Astrocyte (in vitro differentiated cells and primary cell): Measurements from ENCODE around the gene ATF6. TPM values are rescaled to one million over a fixed set of nuclear protein-coding genes. Genes with fewer than 3 reads are reported as not detected.

Source experiments
- DNase-seq: peaks from one replicate; pipeline ENCODE4 v3.0.0-alpha.2; 2010; ENCODE audit warnings: low read depth
- FAIRE-seq: peaks from 2 replicates; lab custom pipeline; 2011; peaks lifted over from hg19 to GRCh38; lab: Jason Lieb, UNC
- H2AFZ ChIP-seq: 2 replicates; pipeline ENCODE4 v1.6.0; 2012; ENCODE audit warnings: low read depth, low read length, inconsistent platforms
- H3K27ac ChIP-seq: 2 replicates; pipeline ENCODE4 v1.5.1; 2011; ENCODE audit warnings: low read depth, low read length, inconsistent platforms
- H3K27me3 ChIP-seq: 2 replicates; pipeline ENCODE4 v1.6.0; 2011; ENCODE audit warnings: low read length, inconsistent platforms; ENCODE audit not compliant: insufficient read depth
- H3K36me3 ChIP-seq: 2 replicates; pipeline ENCODE4 v1.5.1; 2011; ENCODE audit warnings: low read length, inconsistent platforms; ENCODE audit not compliant: insufficient read depth
- H3K4me1 ChIP-seq: 2 replicates; pipeline ENCODE4 v1.5.1; 2011; ENCODE audit warnings: low read length, inconsistent platforms; ENCODE audit not compliant: insufficient read depth
- H3K4me2 ChIP-seq: 2 replicates; pipeline ENCODE4 v1.6.0; 2012; ENCODE audit warnings: low read length, inconsistent platforms
- H3K4me3 ChIP-seq: 2 replicates; pipeline ENCODE4 v1.5.1; 2011; ENCODE audit warnings: low read depth, mild to moderate bottlenecking, low read length, inconsistent platforms; ENCODE audit not compliant: insufficient read depth
- H3K79me2 ChIP-seq: 2 replicates; pipeline ENCODE4 v1.6.0; 2012; ENCODE audit warnings: mild to moderate bottlenecking, low read length, inconsistent platforms; ENCODE audit not compliant: insufficient read depth
- H3K9ac ChIP-seq: 2 replicates; pipeline ENCODE4 v1.6.0; 2012; ENCODE audit warnings: mild to moderate bottlenecking, low read length, inconsistent platforms
- H3K9me3 ChIP-seq: 2 replicates; pipeline ENCODE4 v1.5.1; 2012; ENCODE audit warnings: low read depth, mild to moderate bottlenecking, low read length, inconsistent platforms; ENCODE audit not compliant: insufficient read depth
- H4K20me1 ChIP-seq: 2 replicates; pipeline ENCODE4 v1.6.0; 2012; ENCODE audit warnings: low read length, inconsistent platforms; ENCODE audit not compliant: insufficient read depth
- H3K27ac Mint-ChIP-seq: one replicate; pipeline ENCODE4 v1.8.0; 2021; ENCODE audit warnings: mild to moderate bottlenecking, mixed read lengths; ENCODE audit not compliant: unreplicated experiment
- H3K27me3 Mint-ChIP-seq: one replicate; pipeline ENCODE4 v1.8.0; 2021; ENCODE audit warnings: low read depth, mixed read lengths; ENCODE audit not compliant: unreplicated experiment
- H3K36me3 Mint-ChIP-seq: one replicate; pipeline ENCODE4 v1.8.0; 2021; ENCODE audit warnings: low read depth, mixed read lengths; ENCODE audit not compliant: unreplicated experiment
- H3K4me1 Mint-ChIP-seq: one replicate; pipeline ENCODE4 v1.8.0; 2021; ENCODE audit warnings: low read depth, mixed read lengths; ENCODE audit not compliant: unreplicated experiment
- H3K4me3 Mint-ChIP-seq: one replicate; pipeline ENCODE4 v1.8.0; 2021; ENCODE audit warnings: mild to moderate bottlenecking, moderate library complexity, mixed read lengths; ENCODE audit not compliant: unreplicated experiment
- H3K9me3 Mint-ChIP-seq: one replicate; pipeline ENCODE4 v1.8.0; 2021; ENCODE audit warnings: mild to moderate bottlenecking, mixed read lengths; ENCODE audit not compliant: unreplicated experiment
- EZH2 ChIP-seq: IDR thresholded peaks from 2 replicates; pipeline ENCODE4 v1.6.1; 2012; ENCODE audit warnings: mild to moderate bottlenecking, low read length, inconsistent platforms; ENCODE audit not compliant: insufficient read depth
- total RNA-seq: library from RNA; stranded (reverse); gene quantifications from 2 replicates; pipeline ENCODE4 v1.2.1, GENCODE V29; 2021
- TF ChIP-seq, protein P1 (sequence below): IDR thresholded peaks from 2 replicates; pipeline ENCODE4 v1.5.1; 2011; ENCODE audit warnings: low read depth, mild to moderate bottlenecking, inconsistent platforms, low read length, moderate library complexity; ENCODE audit not compliant: insufficient read depth

ATF6 gene
- total RNA-seq, 1 donor from 2014 or later, result 25.4 TPM

DNA sequence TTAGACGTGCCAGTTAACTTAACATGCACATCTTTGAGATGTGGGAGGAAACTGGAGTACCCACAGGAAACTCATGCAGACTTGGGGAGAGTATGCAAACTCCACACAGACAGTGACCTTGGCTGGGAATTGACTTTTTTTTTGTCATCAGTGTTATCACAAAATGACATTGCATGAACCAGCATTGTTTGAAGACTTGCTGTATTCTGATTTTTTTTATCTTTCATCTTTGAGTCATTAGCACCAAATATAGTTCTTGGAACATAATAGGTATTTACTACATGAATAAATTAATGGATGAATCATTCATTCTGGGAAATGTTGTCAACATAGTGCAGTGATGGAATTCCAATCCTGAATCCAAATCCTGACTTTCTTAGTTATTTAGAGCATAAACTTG, 77.0 kb downstream of the ATF6 start:
- no peaks in the 10 kb centered on the region for H3K9me3 Mint-ChIP-seq

DNA sequence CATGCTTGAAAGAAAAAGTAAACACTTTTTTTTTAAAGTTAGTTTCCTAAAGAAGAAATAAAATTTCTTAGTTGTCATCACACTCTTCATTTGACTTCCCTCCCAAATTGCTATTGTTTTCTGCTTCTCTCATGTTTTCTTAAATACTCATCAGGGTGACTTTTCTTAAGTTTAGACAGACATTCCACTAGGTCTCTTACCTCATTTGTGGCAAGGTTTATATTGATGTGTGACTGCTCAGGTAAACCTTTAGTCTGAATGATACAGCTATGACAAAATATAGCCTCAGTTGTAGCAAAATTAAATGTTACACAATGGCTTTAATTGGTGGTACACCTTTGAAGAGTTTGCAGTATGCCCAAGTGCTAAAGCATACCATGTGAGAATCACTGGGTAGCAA, 78.6 kb downstream of the ATF6 start:
- Histone ChIP-seq H3K27me3 (no peaks in the 10 kb centered on the region), H2AFZ (no peak overlapping the region), H3K4me2 (no peak overlapping the region), H3K27ac (no peak overlapping the region), H3K9ac (no peak overlapping the region), H3K4me1 (peaks cover 6% of the 10 kb centered on the region), H4K20me1 (no peaks in the 10 kb centered on the region), H3K4me3 (no peak overlapping the region), H3K9me3 (no peaks in the 10 kb centered on the region), H3K36me3 (no peaks in the 10 kb centered on the region), H3K79me2 (no peaks in the 10 kb centered on the region)
- FAIRE-seq (no peak), DNase-seq (no peak)
- Mint-ChIP-seq H3K36me3 (peaks cover 8% of the 10 kb centered on the region), H3K27me3 (no peaks in the 10 kb centered on the region), H3K4me1 (no peaks in the 10 kb centered on the region), H3K4me3 (no peak overlapping the region), H3K9me3 (no peaks in the 10 kb centered on the region), H3K27ac (no peak overlapping the region)
- no peak for TF ChIP-seq EZH2
- TF ChIP-seq, protein P1, sequence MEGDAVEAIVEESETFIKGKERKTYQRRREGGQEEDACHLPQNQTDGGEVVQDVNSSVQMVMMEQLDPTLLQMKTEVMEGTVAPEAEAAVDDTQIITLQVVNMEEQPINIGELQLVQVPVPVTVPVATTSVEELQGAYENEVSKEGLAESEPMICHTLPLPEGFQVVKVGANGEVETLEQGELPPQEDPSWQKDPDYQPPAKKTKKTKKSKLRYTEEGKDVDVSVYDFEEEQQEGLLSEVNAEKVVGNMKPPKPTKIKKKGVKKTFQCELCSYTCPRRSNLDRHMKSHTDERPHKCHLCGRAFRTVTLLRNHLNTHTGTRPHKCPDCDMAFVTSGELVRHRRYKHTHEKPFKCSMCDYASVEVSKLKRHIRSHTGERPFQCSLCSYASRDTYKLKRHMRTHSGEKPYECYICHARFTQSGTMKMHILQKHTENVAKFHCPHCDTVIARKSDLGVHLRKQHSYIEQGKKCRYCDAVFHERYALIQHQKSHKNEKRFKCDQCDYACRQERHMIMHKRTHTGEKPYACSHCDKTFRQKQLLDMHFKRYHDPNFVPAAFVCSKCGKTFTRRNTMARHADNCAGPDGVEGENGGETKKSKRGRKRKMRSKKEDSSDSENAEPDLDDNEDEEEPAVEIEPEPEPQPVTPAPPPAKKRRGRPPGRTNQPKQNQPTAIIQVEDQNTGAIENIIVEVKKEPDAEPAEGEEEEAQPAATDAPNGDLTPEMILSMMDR, result no peak

More for the DNA sequence above, 77.0 kb downstream of the ATF6 start:
- peaks cover 6% of the 10 kb centered on the region for H3K4me1 ChIP-seq
- H3K36me3 ChIP-seq, result no peaks in the 10 kb centered on the region
- H3K9ac ChIP-seq, result no peak overlapping the region
- H3K27ac Mint-ChIP-seq, result no peak overlapping the region
- H3K27ac ChIP-seq, result no peak overlapping the region
- H3K4me3 Mint-ChIP-seq, result no peak overlapping the region
- no peaks in the 10 kb centered on the region for H3K4me1 Mint-ChIP-seq
- no peak overlapping the region for H2AFZ ChIP-seq
- H3K9me3 ChIP-seq, result no peaks in the 10 kb centered on the region
- H3K79me2 ChIP-seq, result no peaks in the 10 kb centered on the region
- H3K27me3 ChIP-seq, result no peaks in the 10 kb centered on the region
- peaks cover 8% of the 10 kb centered on the region for H3K36me3 Mint-ChIP-seq
- no peak overlapping the region for H3K4me2 ChIP-seq
- H3K4me3 ChIP-seq, result no peak overlapping the region
- H3K27me3 Mint-ChIP-seq, result no peaks in the 10 kb centered on the region
- FAIRE-seq (peak; percentile 90), DNase-seq (peak; percentile 71)
- H4K20me1 ChIP-seq, result no peaks in the 10 kb centered on the region
- TF ChIP-seq, protein P1, result no peak
- TF ChIP-seq EZH2, result no peak

DNA sequence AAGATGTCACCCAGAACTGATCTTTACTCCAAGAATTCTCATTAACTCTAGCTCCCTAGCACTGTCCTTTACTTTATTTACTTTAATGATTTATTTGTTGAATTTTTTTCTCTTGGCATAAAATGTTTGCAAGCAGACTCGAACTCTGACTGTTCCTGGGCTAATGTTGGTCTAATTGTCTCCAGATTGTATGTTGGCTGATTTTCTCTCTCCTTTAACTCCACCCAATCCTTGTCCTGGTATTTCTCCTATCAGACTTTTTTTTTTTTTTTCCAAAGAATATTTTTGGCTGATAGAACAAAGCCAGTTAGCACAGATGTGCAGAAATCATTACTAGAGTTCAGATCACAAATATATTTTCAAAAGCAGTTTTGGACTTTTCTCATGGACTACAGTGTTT, 82.6 kb downstream of the ATF6 start:
- Histone ChIP-seq H2AFZ (no peak overlapping the region), H3K27ac (no peak overlapping the region)
- no peaks in the 10 kb centered on the region for H3K27me3 Mint-ChIP-seq

More for the DNA sequence above, 82.6 kb downstream of the ATF6 start:
- Mint-ChIP-seq H3K27ac (no peak overlapping the region), H3K4me3 (no peak overlapping the region), H3K4me1 (no peaks in the 10 kb centered on the region), H3K36me3 (no peaks in the 10 kb centered on the region), H3K9me3 (no peaks in the 10 kb centered on the region)
- Histone ChIP-seq H3K36me3 (peaks cover 5% of the 10 kb centered on the region), H3K4me3 (no peak overlapping the region), H3K79me2 (no peaks in the 10 kb centered on the region), H4K20me1 (no peaks in the 10 kb centered on the region), H3K9me3 (no peaks in the 10 kb centered on the region), H3K4me2 (no peak overlapping the region), H3K4me1 (no peaks in the 10 kb centered on the region), H3K27me3 (no peaks in the 10 kb centered on the region), H3K9ac (no peak overlapping the region)
- DNase-seq (no peak), FAIRE-seq (no peak)
- no peak for TF ChIP-seq EZH2
- TF ChIP-seq, protein P1, result no peak
